Common myeloid progenitor, CD34-positive (primary cell): ENCODE measurements around the gene COBLL1.
"Not testable (repeated sequence)": the region's sequence is repeated elsewhere in the genome, so short reads cannot be mapped to it uniquely, and the experiment has no call there.

Experiments
- CTCF ChIA-PET: fragments of 350-600 bp; sonication (Branson Sonifier 250); formaldehyde crosslinking; loops from one replicate; lab custom pipeline; 2021; ENCODE audit warnings: antibody characterized with exemption; lab: Charles Lee
- POLR2A ChIA-PET: fragments of 350-600 bp; sonication (Branson Sonifier 250); formaldehyde crosslinking; loops from one replicate; lab custom pipeline; 2021; ENCODE audit warnings: antibody characterized with exemption; lab: Charles Lee
- DNase-seq, 3 donors: peaks; one replicate each; pipeline versions ENCODE4 v3.0.0 to v3.0.0-alpha.2; 2013
- H3K27ac ChIP-seq, 2 experiments: 1 replicate in 1 of 2; 2 replicates in 1 of 2; pipeline ENCODE4 v1.7.0; 2013; ENCODE audit warnings: inconsistent platforms in 2 of 2, low read length in 2 of 2, mild to moderate bottlenecking in 2 of 2, low read depth in 1 of 2, moderate library complexity in 1 of 2; ENCODE audit not compliant: severe bottlenecking in 2 of 2, insufficient read depth in 1 of 2, poor library complexity in 1 of 2
- H3K27me3 ChIP-seq, 5 experiments: replicated peaks in 2 of 5; 1 replicate in 3 of 5; 2 replicates in 2 of 5; pipeline versions ENCODE4 v1.6.1 to v1.7.0; 2013; ENCODE audit warnings: low read length in 4 of 5, mild to moderate bottlenecking in 2 of 5, moderate library complexity in 2 of 5, inconsistent platforms in 1 of 5; ENCODE audit not compliant: insufficient read depth in 5 of 5, control insufficient read depth in 4 of 5
- H3K36me3 ChIP-seq, 4 experiments: 1 replicate in 2 of 4; 2 replicates in 2 of 4; pipeline versions ENCODE4 v1.6.1 to v1.7.0; 2013; ENCODE audit warnings: low read length in 3 of 4, control low read depth in 1 of 4, mild to moderate bottlenecking in 1 of 4; ENCODE audit not compliant: control insufficient read depth in 4 of 4, insufficient read depth in 4 of 4
- H3K4me1 ChIP-seq, 4 experiments: 1 replicate in 3 of 4; 2 replicates in 1 of 4; pipeline versions ENCODE4 v1.6.1 to v1.7.1; 2013; ENCODE audit warnings: low read length in 3 of 4, mild to moderate bottlenecking in 3 of 4, control low read depth in 1 of 4, inconsistent platforms in 1 of 4, moderate library complexity in 1 of 4; ENCODE audit not compliant: control insufficient read depth in 4 of 4, insufficient read depth in 4 of 4; ENCODE audit errors: control extremely low read depth in 1 of 4
- H3K4me3 ChIP-seq, 7 experiments: 1 replicate in 4 of 7; 2 replicates in 3 of 7; pipeline versions ENCODE4 v1.5.1 to v1.7.0; 2013; ENCODE audit warnings: mild to moderate bottlenecking in 7 of 7, low read length in 6 of 7, moderate library complexity in 6 of 7, inconsistent platforms in 2 of 7, low read depth in 2 of 7, control low read depth in 1 of 7; ENCODE audit not compliant: insufficient read depth in 4 of 7, control insufficient read depth in 1 of 7; ENCODE audit errors: extremely low read depth in 1 of 7
- H3K9me3 ChIP-seq, 5 experiments: 1 replicate in 4 of 5; 2 replicates in 1 of 5; pipeline versions ENCODE4 v1.6.1 to v1.7.1; 2013; ENCODE audit warnings: low read length in 4 of 5, mild to moderate bottlenecking in 2 of 5, inconsistent platforms in 1 of 5, low read depth in 1 of 5, moderate library complexity in 1 of 5; ENCODE audit not compliant: control insufficient read depth in 4 of 5, insufficient read depth in 2 of 5; ENCODE audit errors: control extremely low read depth in 1 of 5
- WGBS: methylation state at CpG from one replicate; pipeline ENCODE4 v1.1.5; 2013; ENCODE audit not compliant: insufficient coverage; 5-methylcytosine and 5-hydroxymethylcytosine counted together

Gene COBLL1

GRCh38 chr2:164711766-164712138 is 129.9 kb downstream of the COBLL1 start:
- Histone ChIP-seq H3K4me3 (no peak overlapping the region), H3K4me1 (no peaks in the 10 kb centered on the region), H3K36me3 (no peaks in the 10 kb centered on the region), H3K27me3 (no peaks in the 10 kb centered on the region), H3K9me3 (no peaks in the 10 kb centered on the region), H3K27ac (no peak overlapping the region)
- no peak for DNase-seq
- no CpG with 5 or more reads among the region's 1 CpG for WGBS
- POLR2A ChIA-PET: no interaction called here
- CTCF ChIA-PET: no interaction called here

DNA sequence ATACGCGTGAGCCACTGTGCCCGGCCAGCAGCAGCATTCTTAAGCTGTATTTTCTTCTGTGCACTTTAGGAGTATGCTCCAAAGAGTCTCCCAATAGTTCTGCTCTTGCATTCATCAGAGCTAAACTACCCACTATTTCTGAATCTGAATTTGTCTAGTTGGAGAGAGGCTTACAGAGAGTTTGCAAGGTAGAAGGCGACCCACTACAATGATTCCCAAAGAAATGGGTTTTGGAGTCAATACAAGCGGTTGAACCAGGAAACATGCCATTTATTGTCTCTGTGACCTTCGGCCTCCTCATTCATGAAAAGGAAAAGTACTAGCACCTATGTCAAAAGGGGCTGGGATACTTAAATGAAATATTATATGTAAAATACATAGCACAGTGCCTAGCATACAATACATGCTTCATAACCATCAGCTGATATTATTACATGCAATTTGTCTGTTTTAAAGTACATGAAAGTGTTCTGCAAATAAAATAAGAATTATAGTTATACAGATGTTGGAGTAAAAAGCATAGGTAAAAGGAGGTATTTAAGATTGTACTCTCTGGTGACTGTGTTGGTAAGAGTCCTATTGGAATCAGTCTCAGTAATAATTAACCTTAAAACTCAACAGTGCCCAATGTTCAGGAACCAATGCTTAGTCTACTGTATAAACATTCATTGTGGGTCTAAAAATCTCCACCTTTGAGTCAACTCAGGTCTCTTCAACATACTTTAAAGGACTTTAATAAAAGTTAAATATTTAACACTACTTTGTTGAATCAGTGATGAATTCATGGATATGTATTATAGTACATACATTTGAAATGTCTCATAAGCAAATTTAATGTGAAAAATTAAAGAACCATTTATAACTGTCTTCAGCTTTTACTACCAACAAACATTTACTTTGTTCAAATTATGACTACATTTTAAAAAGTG is 130.5 kb downstream of the COBLL1 start:
- ChIA-PET POLR2A (no interaction called here), CTCF (no interaction called here)
- 94% methylated on average over 3 of the region's 6 CpGs for WGBS
- Histone ChIP-seq H3K9me3 (no peaks in the 10 kb centered on the region), H3K4me1 (no peaks in the 10 kb centered on the region), H3K27me3 (no peaks in the 10 kb centered on the region), H3K27ac (no peak overlapping the region), H3K4me3 (no peak overlapping the region), H3K36me3 (no peaks in the 10 kb centered on the region)
- no peak for DNase-seq

- H3K27ac ChIP-seq, CTCF ChIA-PET, H3K4me3 ChIP-seq, H3K9me3 ChIP-seq, H3K27me3 ChIP-seq, DNase-seq, POLR2A ChIA-PET, H3K36me3 ChIP-seq, H3K4me1 ChIP-seq: not testable (repeated sequence)
- WGBS: 100% methylated on average over 3 of the region's 10 CpGs
Measured at GRCh38 chr2:164710252-164710836, 131.3 kb downstream of the COBLL1 start.

GRCh38 chr2:164706522-164706921 is 135.1 kb downstream of the COBLL1 start:
- ChIA-PET POLR2A (interaction anchor here (0.7 kb wide), 1 partner anchor 26 kb away, joined by 3 read pairs; no protein-coding TSS in a partner anchor), CTCF (no interaction called here)
- peaks cover 0 to 5% (median 1%) of the 10 kb centered on the region in 4 experiments for H3K36me3 ChIP-seq
- H3K27me3 ChIP-seq: no peaks in the 10 kb centered on the region
- H3K9me3 ChIP-seq: no peaks in the 10 kb centered on the region
- no peak overlapping the region for H3K27ac ChIP-seq
- no peak overlapping the region for H3K4me3 ChIP-seq
- no peak for DNase-seq
- H3K4me1 ChIP-seq: no peaks in the 10 kb centered on the region

DNA sequence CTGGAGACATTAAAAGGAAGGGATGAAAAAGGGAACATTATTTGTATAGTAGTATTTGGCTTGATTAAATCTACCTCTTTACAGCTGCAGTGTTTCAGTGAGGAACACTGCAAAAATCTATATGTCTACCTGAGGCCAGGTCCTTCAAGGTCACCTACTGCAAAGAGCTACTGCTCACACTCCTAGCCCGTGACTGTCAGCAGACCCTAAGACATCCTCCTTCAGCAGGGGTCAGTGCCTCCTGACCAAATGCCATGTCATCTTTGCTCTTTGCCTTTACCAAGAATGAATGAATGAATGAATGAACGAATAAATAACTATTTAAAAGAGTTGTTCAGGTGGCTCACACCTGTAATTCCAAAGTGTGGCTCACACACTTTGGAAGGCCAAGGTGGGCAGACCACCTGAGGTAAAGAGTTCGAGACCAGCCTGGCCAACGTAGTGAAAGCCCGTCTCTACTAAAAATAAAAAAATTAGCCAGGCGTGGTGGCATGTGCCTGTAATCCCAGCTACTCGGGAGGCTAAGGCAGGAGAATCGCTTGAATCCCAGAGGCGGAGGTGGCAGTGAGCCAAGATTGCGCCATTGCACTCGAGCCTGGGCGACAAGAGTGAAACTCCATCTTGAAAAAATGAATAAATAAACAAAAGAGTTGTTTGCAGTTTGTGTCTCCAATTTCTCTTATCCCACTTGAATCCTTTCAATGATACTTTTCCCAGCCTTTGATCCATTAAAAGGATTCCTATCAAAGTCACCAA is 136.0 kb downstream of the COBLL1 start:
- Histone ChIP-seq H3K4me3 (no peak overlapping the region), H3K4me1 (no peaks in the 10 kb centered on the region), H3K36me3 (peaks cover 0 to 5% (median 1%) of the 10 kb centered on the region in 4 experiments), H3K9me3 (no peaks in the 10 kb centered on the region), H3K27ac (no peak overlapping the region), H3K27me3 (no peaks in the 10 kb centered on the region)
- POLR2A ChIA-PET: no interaction called here
- WGBS: 96% methylated on average over 9 of the region's 12 CpGs
- CTCF ChIA-PET: interaction anchor here (2.1 kb wide), 1 partner anchor 14 kb away, joined by 7 read pairs; no protein-coding TSS in a partner anchor
- DNase-seq: no peak

DNA sequence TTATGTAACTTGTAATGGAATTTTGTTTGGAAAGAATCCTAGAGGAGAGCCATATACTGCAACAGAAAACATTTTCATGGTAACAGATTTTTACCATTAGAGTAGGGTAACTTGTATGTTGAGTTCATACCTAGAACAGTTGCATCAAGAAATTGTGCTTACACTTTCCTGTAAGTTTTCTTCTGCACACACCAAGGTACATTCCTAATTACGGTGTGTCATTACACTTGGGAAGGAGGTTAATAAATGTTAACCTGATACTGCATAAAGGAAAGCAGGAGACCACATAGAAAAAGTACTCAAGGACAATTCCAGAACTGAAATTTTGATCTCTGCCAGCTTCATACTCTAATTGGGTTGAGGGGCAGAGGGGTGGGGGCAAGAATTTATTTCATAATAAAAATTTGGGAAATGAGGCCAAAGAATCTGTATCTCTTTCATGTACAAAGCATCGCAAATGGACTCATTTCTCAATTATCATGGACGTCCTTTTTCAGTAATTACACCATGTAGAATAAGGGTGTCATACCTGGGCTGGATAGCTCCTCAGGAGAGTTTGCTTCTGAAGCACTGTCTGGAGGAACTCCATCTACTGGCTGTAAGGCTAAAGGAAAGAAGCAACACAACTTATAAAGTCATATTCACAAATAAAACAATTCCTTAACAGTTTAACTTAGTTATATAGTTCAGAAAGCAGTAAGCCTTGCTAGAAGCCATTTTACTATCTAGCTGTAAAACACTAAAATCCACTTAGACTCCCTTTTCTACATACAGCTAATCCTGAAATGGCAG is 137.5 kb downstream of the COBLL1 start:
- H3K27me3 ChIP-seq: no peaks in the 10 kb centered on the region
- no peaks in the 10 kb centered on the region for H3K9me3 ChIP-seq
- CTCF ChIA-PET: interaction anchor here (2.1 kb wide), 1 partner anchor 15 kb away, joined by 7 read pairs; no protein-coding TSS in a partner anchor
- no peaks in the 10 kb centered on the region for H3K4me1 ChIP-seq
- H3K4me3 ChIP-seq: no peak overlapping the region
- POLR2A ChIA-PET: no interaction called here
- DNase-seq: no peak
- WGBS: no CpG with 5 or more reads among the region's 3 CpGs
- H3K36me3 ChIP-seq: peaks cover 0 to 5% (median 1%) of the 10 kb centered on the region in 4 experiments
- H3K27ac ChIP-seq: no peak overlapping the region
